ENCODE measurements around the gene MTSS2.

MTSS2 gene

DNA sequence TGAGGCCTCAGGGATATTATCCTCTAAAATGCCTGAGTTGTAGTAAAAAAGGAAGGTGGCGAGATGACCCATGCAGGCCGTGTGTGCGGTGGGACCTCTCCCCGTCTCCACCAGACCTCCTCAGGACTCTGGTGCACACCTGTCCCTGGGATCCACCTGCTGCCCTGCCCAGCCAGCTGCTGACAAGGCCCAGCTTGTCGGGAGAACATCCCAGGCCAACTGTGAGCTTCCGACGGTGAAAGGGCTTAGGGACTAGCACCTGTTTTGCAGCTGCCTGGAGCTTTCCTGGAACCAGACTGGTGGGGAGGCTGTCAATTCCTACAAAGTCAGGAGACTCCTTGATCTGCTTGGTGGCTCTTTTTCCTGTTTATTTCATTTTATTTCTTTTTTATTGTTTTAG lies 27.9 kb downstream of the MTSS2 start:
- no peak overlapping the region for H3K4me3 ChIP-seq (replicated peaks; ENCODE audit: low read depth, low read length)
- no peak for TF ChIP-seq CTCF (IDR thresholded peaks at IDR 0.05; ENCODE audit: low read depth, low read length, missing control alignments)
- no peak for DNase-seq (ENCODE audit: extremely low read depth, low read depth)

DNA sequence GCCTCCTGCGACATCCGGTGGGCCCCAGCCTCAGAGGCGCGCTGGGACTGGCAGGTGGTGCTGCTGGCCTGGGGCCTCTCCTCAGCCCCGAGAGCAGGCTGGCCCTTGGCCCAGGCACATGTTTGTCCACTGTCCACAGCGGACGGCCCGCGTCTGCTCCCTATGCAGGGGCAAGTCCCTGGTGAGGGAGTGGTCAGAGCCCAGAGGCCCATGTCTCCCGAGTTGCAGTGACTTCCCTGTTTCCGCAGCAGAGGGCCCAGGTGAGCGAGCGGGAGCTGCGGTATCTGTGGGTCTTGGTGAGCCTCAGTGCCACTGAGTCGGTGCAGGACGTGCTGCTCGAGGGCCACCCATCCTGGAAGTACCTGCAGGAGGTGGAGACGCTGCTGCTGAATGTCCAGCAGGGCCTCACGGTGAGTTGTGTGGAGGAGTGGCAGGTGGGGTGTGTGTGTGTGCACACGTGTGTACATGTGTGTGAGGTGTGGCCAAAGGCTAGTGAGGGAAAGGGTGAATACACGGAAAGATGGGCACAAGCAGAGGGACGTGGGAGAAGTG lies 29.1 kb downstream of the MTSS2 start:
- DNase-seq (ENCODE audit: extremely low read depth, low read depth), result no peak
- H3K4me3 ChIP-seq (replicated peaks; ENCODE audit: low read depth, low read length), result no peak overlapping the region
- no peak for TF ChIP-seq CTCF (IDR thresholded peaks at IDR 0.05; ENCODE audit: low read depth, low read length, missing control alignments)

GRCh38 chr16:70656065-70656711 lies 29.7 kb downstream of the MTSS2 start:
- no peak for DNase-seq (ENCODE audit: extremely low read depth, low read depth)
- no peak for TF ChIP-seq CTCF (IDR thresholded peaks at IDR 0.05; ENCODE audit: low read depth, low read length, missing control alignments)
- H3K4me3 ChIP-seq (replicated peaks; ENCODE audit: low read depth, low read length), result no peak overlapping the region

- peak; percentile 85 for DNase-seq (ENCODE audit: extremely low read depth, low read depth)
- H3K4me3 ChIP-seq (replicated peaks; ENCODE audit: low read depth, low read length), result peak overlapping the region; percentile 30
- peak; percentile 84 for TF ChIP-seq CTCF (IDR thresholded peaks at IDR 0.05; ENCODE audit: low read depth, low read length, missing control alignments)
These were observed 31.8 kb downstream of the MTSS2 start for GRCh38 chr16:70653809-70654771.

GRCh38 chr16:70653406-70653805 lies 32.4 kb downstream of the MTSS2 start:
- TF ChIP-seq CTCF (IDR thresholded peaks at IDR 0.05; ENCODE audit: low read depth, low read length, missing control alignments), result no peak
- no peak overlapping the region for H3K4me3 ChIP-seq (replicated peaks; ENCODE audit: low read depth, low read length)

GRCh38 chr16:70652322-70652721 lies 33.5 kb downstream of the MTSS2 start:
- H3K4me3 ChIP-seq (replicated peaks; ENCODE audit: low read depth, low read length), result no peak overlapping the region
- no peak for DNase-seq (ENCODE audit: extremely low read depth, low read depth)
- TF ChIP-seq CTCF (IDR thresholded peaks at IDR 0.05; ENCODE audit: low read depth, low read length, missing control alignments), result no peak

More at GRCh38 chr16:70653406-70653805, 32.4 kb downstream of the MTSS2 start:
- no peak for DNase-seq (ENCODE audit: extremely low read depth, low read depth)

Data from HFF-Myc (cell line).